ENCODE data around the gene MARK3.

DNA sequence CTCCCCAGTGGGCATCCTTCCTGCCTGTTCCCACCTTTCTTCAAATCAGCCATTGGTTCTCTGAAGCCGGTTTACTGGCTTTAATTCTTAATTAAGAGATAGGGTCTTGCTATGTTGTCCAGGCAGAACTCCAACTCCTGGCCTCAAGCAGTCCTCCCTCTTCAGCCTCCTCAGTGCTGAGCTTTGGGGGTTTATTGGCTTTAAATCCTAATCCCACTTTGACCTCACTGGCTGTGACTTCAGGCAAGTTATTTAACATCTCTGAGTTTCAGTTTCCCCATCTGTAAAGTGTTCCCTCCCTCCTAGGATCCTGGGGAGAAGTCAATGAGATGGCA is 141.7 kb downstream of the MARK3 start:
- TF ChIP-seq, protein P1, sequence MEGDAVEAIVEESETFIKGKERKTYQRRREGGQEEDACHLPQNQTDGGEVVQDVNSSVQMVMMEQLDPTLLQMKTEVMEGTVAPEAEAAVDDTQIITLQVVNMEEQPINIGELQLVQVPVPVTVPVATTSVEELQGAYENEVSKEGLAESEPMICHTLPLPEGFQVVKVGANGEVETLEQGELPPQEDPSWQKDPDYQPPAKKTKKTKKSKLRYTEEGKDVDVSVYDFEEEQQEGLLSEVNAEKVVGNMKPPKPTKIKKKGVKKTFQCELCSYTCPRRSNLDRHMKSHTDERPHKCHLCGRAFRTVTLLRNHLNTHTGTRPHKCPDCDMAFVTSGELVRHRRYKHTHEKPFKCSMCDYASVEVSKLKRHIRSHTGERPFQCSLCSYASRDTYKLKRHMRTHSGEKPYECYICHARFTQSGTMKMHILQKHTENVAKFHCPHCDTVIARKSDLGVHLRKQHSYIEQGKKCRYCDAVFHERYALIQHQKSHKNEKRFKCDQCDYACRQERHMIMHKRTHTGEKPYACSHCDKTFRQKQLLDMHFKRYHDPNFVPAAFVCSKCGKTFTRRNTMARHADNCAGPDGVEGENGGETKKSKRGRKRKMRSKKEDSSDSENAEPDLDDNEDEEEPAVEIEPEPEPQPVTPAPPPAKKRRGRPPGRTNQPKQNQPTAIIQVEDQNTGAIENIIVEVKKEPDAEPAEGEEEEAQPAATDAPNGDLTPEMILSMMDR (IDR thresholded peaks at IDR 0.05) = no peak
- TF ChIP-seq POLR2A (IDR thresholded peaks at IDR 0.05) = no peak
